HG03457 (cell line): ENCODE data around the gene CCDC150.
"Not testable (repeated sequence)": the region's sequence is repeated elsewhere in the genome, so short reads cannot be mapped to it uniquely, and the experiment has no call there.

Source experiments
- ATAC-seq: cut with Tn5 transposase; IDR thresholded peaks from one replicate; pipeline ENCODE4 v1.9.1; 2021; ENCODE audit warnings: moderate number of reproducible peaks; ENCODE audit not compliant: unreplicated experiment

Gene CCDC150

GRCh38 chr2:196639180-196640030, at the start of gene CCDC150:
Gene CCDC150 (plus strand): TSS chr2:196639715. CDS start chr2:196639767, 52 bp downstream.
- ATAC-seq: peak; percentile 100

DNA sequence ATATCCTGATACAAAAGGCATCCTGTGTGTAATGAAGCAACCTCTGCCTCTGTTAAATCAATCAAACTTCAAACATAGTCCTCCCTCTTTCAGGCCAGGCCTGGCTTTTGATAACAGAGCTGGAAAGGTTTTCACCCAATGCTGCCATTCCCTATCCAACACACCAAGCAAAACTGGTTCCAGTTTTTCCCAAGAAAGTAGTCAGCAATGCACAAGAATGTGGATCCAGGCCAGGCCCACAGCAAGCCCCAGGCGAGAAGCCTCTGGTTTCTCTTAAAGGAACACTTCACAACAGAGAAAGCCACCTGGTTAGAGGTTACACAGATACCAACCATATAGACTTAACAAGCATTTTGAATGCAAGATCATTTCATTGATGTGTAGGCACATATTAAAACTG, 49.2 kb upstream of the CCDC150 start:
- ATAC-seq: no peak

DNA sequence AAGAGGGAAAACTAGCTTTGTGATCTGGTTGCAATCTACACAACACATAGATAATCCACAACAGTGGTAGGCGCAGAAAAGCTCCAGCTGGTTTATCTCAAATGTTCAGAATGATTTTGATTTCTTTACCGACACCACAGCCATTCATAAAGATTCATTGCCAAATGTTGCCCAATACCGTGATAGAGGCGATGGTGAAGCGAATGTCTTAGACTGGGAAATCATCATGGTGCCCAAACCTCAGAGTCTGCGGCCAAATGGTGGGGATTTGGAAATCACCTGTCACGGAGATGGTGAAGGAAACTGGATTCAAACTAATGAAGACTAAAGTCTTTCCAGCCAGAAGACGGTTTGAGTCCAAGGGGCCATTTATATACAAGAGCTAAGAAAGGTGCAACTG, 48.5 kb upstream of the CCDC150 start:
- no peak for ATAC-seq

- no peak for ATAC-seq
Measured at GRCh38 chr2:196591621-196592022, 47.9 kb upstream of the CCDC150 start.

GRCh38 chr2:196592331-196592910, 47.1 kb upstream of the CCDC150 start:
- ATAC-seq: no peak

- no peak for ATAC-seq
Measured at GRCh38 chr2:196592911-196593881, 46.3 kb upstream of the CCDC150 start, which contains the start of gene HECW2. Gene HECW2 (minus strand): TSS chr2:196593554.

- no peak for ATAC-seq
Measured at GRCh38 chr2:196594158-196594557, 45.4 kb upstream of the CCDC150 start.

DNA sequence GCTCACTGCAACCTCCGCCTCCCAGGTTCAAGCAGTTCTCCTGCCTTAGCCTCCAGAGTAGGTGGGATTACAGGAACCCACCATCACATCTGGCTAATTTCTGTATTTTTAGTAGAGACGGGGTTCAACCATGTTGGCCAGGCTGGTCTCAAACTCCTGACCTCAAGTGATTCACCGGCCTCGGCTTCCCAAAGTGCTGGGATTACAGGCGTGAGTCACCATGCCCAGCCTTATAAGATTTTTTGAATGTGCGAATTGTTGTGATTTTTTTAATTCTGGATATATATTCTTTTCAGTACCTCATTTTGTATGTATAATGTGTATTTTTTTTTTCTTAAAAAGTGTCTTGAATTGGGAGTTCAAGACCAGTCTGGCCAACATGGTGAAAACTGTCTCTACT, 42.0 kb upstream of the CCDC150 start:
- no peak for ATAC-seq

- no peak for ATAC-seq
Measured at GRCh38 chr2:196598412-196598811, 41.1 kb upstream of the CCDC150 start.

GRCh38 chr2:196598846-196599245, 40.7 kb upstream of the CCDC150 start:
- ATAC-seq: no peak

GRCh38 chr2:196601430-196602306, 37.8 kb upstream of the CCDC150 start:
- ATAC-seq: no peak

DNA sequence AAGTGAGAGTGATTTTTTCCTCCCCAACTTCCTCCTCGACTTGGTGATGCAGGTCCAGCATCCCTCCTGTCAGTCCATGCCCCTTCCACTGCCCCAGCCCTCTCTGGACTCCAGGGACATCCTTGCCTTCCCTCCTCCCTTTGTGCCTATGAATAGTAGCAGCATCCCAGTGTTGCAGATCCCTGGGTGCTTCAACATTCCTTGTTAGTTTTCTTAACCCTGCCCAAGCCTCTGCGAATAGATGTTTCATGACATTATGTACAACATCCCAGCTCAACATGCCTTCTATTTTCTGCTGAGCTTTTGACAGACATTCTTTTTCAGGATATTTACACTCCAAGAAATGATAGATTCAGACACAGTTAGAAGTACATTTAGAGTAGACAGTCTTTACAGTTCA, 35.3 kb upstream of the CCDC150 start:
- no peak for ATAC-seq

DNA sequence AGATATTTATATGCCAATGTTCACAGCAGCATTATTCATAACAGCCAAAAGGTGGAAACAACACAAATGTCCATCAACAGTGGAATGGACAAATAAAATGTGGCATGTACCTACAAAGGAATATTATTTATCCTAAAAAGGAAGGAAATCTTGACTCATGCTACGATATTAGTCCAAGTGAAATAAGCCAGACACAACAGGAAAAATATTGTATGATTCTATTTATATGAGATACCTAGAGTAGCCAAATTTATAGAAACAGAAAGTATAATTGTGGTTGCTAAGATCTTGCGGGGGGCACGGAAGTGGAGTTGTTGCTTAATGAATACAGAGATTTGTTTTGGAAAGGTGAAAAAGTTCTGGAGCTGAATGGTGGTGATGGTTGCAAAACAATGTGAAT, 33.0 kb upstream of the CCDC150 start:
- ATAC-seq: no peak

DNA sequence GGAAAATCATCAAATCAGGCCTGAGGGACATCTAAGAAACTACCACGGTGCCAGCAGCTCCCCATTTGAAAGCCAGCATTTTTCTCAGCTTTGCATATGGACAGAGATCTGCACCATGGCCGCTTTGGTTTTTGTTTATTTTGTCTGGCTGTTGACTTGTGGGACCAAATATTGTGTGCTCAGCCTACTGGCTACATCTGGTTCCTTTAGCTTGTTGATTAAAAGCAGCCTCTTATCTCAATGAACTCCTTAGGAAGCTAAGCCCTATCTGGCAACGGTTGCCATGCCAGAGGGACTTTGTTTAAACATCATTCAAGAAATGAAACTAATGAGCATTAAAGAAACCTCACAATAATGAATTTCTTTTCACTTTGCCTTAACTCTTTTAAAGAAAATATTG, 32.4 kb upstream of the CCDC150 start:
- no peak for ATAC-seq

- ATAC-seq: not testable (repeated sequence)
Measured at GRCh38 chr2:196607896-196608295, 31.6 kb upstream of the CCDC150 start.

- ATAC-seq: no peak
Measured at GRCh38 chr2:196609806-196610205, 29.7 kb upstream of the CCDC150 start.

DNA sequence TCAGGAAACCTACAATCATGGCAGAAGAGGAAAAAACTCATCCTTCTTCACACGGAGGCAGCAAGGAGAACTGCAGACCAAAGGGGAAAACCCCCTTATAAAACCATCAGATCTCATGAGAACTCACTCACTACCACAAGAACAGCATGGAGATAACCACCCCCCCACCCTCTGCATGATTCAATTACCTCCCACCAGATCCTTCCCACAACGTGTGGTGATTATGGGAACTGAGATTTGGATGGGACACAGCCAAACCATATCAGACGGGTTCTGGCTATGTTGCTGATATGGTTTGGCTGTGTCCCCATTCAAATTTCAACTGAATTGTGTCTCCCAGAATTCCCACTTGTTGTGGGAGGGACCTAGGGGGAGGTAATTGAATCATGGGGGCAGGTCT, 28.7 kb upstream of the CCDC150 start:
- no peak for ATAC-seq

DNA sequence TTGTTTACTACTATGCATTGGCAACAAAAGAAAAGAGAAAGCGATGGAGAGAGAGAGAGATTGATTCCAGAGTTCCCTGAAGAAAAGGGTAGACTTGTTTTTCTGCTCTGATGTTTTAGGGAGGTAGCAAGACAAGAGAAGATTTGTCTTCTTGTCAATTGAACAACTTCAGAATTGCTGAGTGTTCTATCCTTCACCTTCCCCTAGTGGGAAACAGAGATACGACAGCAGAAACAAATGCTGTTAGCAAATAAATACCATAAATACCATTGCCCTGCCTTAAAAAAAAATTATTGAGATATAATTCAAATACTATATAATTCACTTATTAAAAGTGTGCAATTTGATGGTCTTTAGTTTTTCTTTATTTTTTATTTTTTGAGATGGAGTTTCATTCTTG, 26.2 kb upstream of the CCDC150 start:
- ATAC-seq: no peak

DNA sequence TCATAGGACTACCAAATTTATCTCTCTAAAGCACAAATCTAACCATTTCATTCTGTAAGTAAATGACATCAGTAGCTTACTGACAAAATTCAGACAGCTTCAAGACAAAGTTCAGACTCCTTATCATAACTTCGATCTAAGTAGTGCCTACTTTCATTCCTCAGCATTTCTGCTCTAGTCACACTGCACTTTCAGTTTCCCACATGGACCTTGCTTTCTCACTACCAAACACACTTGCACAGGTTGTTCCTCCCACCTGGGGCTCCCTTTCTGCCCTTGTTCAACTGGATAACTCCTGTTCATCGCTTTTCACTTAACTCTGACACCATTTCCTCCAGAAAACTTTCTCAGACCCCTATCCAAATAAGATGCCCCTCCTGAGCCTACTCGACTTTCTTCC, 22.1 kb upstream of the CCDC150 start:
- ATAC-seq: no peak

DNA sequence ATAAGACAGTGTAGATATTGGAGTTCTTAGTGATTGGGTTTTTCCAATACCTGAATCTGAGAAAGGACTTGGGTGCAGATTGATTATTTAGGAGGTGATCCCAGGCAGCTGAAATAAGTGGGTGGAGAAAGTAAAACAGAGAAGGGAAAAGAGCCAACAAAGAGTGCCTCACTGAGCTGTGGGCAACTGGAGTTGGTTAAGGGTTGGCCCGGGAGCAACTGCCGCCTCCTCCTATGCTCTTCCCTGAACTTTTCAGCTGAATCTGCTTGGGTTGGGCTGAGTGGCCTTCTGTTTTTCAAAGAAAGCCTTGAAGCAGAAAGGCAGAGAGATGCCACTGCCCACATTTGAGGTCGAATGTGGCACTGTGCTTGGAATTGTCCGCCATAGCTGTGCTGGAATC, 20.9 kb upstream of the CCDC150 start:
- ATAC-seq: no peak
